Stimulated activated CD4-positive, alpha-beta T cell treated with anti-CD3 and anti-CD28 coated beads, Interleukin-1b, Interleukin-23, amount 100 ng/mL, for 48 hours (primary cell): ENCODE data around the gene GARIN1A.

Source experiments
- DNase-seq: peaks from one replicate; pipeline ENCODE4 v3.0.0-alpha.2; 2020

The GARIN1A gene

GRCh38 chr7:128718967-128719642, 47.0 kb downstream of the GARIN1A start:
- DNase-seq = no peak

GRCh38 chr7:128721376-128721775, 49.3 kb downstream of the GARIN1A start:
- no peak for DNase-seq
